OCI-LY1 (cell line): ENCODE measurements around the gene PLXNA2.

Source experiments
- CTCF ChIP-seq: fragments of 200-600 bp; sonication (generic), shearing (Covaris generic); IDR thresholded peaks from 2 replicates; pipeline ENCODE4 v1.5.1; 2017; ENCODE audit warnings: mild to moderate bottlenecking, antibody characterized with exemption, low read length, moderate library complexity, mixed read lengths
- EZH2 ChIP-seq: fragments of 200-600 bp; sonication (generic), shearing (Covaris generic); IDR thresholded peaks from 2 replicates; pipeline ENCODE4 v1.8.0; 2017; ENCODE audit warnings: borderline replicate concordance, mixed run types, mild to moderate bottlenecking, antibody characterized with exemption, low read length, moderate library complexity, mixed read lengths

GRCh38 chr1:208028526-208028925 lies 215.7 kb downstream of the PLXNA2 start:
- TF ChIP-seq CTCF = no peak
- TF ChIP-seq EZH2 = no peak
